Fibroblast of peridontal ligament (primary cell): Measurements from ENCODE around the gene PPP6C.
A peak's percentile ranks its signal among the peaks of the same experiment; 100 is the strongest.
"Not testable (repeated sequence)": the region's sequence is repeated elsewhere in the genome, so short reads cannot be mapped to it uniquely, and the experiment has no call there.

ENCODE experiments used
- DNase-seq: peaks from one replicate; pipeline ENCODE4 v3.0.0-alpha.2; 2010; ENCODE audit errors: extremely low read depth

The PPP6C gene

DNA sequence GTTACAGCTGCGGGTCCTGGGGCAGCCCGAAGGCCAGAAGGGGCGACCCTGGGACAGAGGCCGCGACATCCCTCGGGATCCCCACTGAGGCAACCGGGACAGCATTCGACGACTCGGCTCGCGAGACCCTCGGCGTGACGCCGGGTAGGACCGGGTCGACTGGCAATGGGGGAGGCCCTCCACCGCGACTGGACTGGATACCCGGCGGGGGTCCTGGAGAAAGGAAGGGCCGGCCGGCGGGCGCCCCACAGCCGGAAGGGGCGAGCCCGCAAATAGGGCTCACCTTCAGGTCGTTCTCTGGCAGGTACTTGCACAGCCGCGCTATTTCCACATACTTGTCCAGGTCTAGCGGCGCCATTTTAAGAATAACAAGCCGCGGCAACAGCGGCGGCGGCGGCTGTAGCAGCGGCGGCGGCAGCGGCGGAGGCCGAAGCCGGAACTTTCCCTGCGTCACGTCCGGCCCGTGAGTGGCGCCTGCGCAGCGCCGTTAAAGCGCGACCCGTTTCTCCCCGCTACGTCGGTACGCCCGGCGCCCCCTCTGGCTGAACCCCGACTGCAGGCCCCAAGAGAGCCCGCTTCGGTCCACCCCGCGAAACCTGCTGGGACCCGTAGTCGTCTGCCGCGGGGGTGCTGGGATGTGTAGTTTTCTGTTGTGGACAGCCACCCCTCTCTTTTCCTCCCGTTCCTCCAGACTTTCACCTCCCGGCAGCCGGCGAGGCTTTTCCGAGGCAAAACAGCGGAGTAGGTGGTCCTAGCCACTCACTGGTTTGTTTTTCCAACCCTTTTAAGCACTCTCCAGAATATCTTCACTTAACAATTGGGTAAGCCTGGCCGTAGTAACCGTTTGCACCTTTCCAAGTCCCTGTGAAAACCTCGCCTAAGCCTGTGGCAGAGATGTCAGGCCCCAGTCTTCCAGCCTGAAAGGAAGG, at the start of gene PPP6C:
Gene PPP6C, minus strand, starts transcription at position 443 of the 929 bp plus-strand sequence. Its CDS starts 85 bp downstream, at position 358.
- peak; percentile 94 for DNase-seq

GRCh38 chr9:125238915-125239446, 49.4 kb upstream of the PPP6C start:
- DNase-seq, result peak; percentile 16

- peak; percentile 12 for DNase-seq
These were observed 48.7 kb upstream of the PPP6C start for GRCh38 chr9:125238127-125238914.

DNA sequence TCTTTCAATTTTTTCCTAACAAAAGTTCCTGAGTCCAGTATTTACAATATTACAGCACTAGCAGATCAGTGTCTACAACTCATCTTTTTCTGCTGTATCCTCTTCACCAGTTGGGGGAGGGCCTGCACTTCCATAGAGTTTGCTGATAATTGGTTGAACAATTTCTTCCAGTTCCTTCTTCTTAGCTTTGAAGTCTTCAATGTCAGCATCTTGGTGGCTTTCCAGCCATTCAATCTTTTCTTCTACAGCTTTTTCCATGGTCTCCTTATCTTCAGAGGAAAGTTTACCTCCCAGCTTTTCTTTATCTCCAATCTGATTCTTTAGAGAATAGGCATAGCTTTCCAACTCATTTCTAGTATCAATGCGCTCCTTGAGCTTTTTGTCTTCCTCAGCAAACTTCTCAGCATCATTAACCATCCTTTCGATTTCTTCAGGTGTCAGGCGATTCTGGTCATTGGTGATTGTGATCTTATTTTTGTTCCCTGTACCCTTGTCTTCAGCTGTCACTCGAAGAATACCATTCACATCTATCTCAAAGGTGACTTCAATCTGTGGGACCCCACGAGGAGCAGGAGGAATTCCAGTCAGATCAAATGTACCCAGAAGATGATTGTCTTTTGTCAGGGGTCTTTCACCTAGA, 47.0 kb upstream of the PPP6C start:
- DNase-seq, result not testable (repeated sequence)

DNA sequence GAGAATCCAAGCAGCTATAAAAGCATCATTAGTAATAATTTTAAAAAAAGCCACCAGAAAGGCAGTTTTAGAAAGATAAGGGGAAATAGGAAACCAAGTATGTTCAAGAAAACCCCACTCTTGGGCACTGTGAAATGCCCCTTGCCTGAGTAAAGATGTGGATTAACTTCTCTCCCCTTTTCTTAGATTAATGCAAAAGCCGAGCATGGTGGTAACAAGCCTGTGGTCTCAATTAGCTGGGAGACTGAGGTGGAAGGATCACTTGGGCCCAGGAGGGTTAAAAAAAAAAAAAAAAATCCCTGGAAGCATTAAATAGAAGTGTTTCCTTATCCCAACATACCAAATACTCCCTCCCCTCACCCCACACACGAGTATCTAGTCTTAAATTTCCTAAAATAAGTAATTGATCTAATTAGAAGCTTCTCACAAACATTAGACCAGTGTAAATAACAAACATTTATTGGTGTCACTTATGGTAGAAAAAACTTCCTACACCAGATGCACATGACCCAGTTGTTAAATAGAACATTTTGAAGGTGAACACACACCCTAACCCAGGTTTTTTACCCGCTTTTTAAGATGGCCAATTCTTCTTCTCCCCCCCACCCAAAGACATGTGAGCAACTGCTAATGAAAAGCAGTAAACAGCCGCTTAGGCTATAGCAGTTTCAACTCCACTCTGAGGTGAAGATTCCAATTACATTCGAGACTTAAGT, 46.4 kb upstream of the PPP6C start:
- DNase-seq, result peak; percentile 22

DNA sequence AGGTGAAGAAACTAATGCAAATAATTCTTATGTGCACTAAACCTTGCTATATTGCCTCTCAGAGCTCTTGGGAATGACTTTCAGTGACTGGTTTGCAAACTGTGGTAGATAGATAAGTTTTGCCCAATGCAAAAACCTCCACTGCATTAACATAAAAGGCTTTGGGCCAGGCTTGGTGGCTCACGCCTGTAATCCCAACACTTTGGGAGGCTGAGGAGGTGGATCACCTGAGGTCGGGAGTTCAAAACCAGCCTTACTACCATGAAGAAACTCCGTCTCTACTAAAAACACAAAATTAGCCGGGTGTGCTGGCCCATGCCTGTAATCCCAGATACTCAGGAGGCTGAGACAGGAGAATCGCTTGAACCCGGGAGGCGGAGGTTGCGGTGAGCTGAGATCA, 44.5 kb upstream of the PPP6C start:
- not testable (repeated sequence) for DNase-seq

- DNase-seq, result peak; percentile 99
These were observed 44.1 kb upstream of the PPP6C start for GRCh38 chr9:125233678-125234077.

DNA sequence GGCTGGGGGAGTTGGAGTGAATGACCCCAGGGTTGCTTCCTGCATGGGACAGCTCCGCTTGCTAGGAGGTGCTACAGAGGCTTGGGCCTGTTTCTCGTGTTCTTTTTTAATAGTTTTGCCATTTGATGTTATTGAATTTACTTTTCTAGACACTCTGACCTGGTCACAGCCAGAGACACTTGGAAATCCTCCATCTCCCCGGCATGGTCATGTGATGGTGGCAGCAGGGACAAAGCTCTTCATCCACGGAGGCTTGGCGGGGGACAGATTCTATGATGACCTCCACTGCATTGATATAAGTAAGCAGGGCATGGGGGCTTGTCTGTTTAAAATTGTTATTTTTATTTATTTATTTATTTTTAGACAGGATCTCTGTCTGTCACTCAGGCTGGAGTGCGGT, 38.2 kb upstream of the PPP6C start:
- no peak for DNase-seq

DNA sequence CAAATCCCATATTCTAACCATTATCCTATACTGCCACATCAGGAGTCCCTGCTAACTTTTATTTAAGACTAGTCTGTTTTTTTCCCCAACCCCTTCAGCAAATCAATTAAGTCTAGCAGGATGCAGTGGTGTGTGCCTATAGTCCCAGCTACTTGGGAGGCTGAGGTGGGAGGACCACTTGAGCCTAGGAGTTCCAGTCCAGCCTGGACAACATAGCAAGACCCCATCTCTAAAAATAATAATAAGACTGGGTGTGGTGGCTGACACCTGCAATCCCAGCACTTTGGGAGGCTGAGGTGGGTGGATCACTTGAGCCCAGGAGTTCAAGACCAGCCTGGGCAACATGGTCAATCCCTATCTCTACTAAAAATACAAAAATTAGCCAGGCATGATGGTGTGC, 35.3 kb upstream of the PPP6C start:
- not testable (repeated sequence) for DNase-seq

DNA sequence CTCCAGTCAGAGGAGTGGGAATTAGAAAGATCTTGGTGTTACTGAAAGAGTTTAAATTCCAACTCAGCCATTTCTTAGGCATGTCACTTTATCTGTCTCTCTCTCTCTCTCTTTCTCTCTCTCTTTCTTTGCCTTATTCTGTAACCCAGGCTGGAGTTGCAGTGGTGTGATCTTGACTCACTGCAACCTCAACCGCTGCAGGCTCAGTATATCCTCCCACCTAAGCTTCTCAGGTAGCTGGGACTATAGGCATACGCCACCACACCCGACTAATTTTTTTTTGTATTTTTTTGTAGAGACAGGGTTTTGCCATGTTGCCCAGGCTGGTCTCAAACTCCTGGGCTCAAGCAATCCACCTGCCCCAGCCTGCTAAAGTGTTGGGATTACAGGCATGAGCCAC, 29.0 kb upstream of the PPP6C start:
- DNase-seq, result no peak

GRCh38 chr9:125214186-125214585, 24.6 kb upstream of the PPP6C start:
- DNase-seq, result no peak

- DNase-seq, result no peak
These were observed 14.9 kb upstream of the PPP6C start for GRCh38 chr9:125204477-125204876.

GRCh38 chr9:125202846-125203618, 13.4 kb upstream of the PPP6C start:
- peak; percentile 17 for DNase-seq

- peak; percentile 94 for DNase-seq
These were observed 10.8 kb upstream of the PPP6C start, which contains the start of gene RABEPK for GRCh38 chr9:125200216-125201047. Gene RABEPK, plus strand, starts transcription at chr9:125200542. Its CDS starts 2,472 bp downstream, at chr9:125203014.

GRCh38 chr9:125195591-125195990, 6.0 kb upstream of the PPP6C start:
- not testable (repeated sequence) for DNase-seq

GRCh38 chr9:125194466-125194865, 4.9 kb upstream of the PPP6C start:
- not testable (repeated sequence) for DNase-seq

DNA sequence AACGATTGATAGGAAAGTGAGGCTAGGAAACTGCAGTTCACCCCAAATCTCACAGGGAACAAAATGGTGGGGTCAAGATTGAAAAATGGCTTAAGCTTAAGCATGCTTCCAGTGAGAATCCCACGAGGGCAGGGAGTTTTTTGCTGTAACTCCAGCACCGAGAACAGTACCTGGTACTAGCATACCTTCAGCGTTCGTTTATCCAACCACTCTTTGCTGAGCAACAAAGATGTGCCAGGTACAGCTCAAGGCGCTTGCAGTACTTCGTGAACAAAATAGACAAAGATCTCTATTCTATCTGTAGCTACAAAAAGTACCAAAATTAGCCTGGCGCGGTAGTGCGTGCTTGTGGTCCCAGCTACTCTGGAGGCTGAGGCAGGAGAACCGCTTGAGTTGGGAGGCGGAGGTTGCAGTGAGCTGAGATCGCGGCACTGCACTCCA, 778 bp upstream of the PPP6C start:
- DNase-seq, result no peak

DNA sequence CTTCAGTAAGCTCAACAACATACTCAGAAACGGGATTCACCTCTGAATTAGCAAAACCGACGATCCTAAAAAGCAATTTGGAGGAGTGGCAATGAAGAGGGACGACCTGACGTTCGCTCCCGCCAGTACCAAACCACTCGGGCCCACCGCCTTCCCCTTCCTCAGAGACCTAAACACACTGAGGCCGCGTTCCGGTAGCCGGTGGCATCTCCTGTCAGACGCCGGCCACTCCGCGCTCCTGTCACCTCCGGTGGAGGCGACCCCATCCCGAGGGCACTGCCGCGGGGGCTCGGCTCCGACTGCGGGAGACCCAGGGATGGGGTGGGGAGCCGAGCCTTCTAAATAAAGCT, 617 bp downstream of the PPP6C start:
- DNase-seq, result no peak

- no peak for DNase-seq
These were observed 6.0 kb downstream of the PPP6C start for GRCh38 chr9:125183561-125183960.
